GM18526 (cell line): ENCODE results near the gene SLC38A9.

Experiments
- POLR2A ChIP-seq: IDR thresholded peaks from 3 replicates; pipeline ENCODE4 v1.6.1; 2011; ENCODE audit not compliant: insufficient read length; ENCODE audit errors: extremely low read depth

SLC38A9 gene

GRCh38 chr5:55604611-55605067 is 107.5 kb downstream of the SLC38A9 start:
- TF ChIP-seq POLR2A: no peak

GRCh38 chr5:55603922-55604321 is 108.2 kb downstream of the SLC38A9 start:
- TF ChIP-seq POLR2A: no peak

DNA sequence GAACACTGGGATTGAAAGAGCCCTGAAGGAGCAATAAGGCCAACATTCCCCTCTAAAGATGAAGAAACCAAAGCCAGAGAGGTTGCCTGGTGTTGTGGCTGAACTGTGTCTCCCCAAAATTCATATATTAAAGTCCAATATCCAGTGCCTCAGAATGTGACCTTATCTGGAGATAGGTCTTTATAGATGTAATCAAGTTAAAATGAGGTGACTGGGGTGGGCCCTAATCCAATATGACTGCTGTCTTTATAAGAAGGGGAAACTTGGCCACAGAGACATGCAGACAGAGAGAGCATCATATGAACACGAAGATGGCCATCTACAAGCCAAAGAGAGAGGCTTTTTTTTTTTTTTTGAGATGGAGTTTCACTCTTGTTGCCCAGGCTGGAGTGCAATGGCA is 110.5 kb downstream of the SLC38A9 start:
- no peak for TF ChIP-seq POLR2A

DNA sequence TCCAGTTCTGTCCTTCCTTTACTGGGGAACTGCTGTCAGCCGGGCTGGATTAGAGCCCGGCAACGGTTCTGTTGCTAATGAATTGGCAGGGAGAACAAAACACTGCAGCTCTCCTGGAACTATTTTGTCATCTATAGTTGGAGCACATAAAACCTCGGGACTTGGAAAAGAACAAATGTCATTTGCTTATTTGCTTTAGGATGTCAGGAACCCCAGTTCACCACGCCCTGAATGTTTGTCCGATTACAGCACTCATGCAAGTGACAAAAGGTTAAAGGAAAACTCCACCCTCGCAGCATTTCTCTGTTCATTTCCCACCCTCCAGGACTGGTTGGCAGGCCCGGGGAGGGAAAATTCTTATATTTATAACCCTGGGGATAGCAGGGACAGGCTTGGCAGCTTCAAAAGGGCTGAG is 110.9 kb downstream of the SLC38A9 start:
- no peak for TF ChIP-seq POLR2A

DNA sequence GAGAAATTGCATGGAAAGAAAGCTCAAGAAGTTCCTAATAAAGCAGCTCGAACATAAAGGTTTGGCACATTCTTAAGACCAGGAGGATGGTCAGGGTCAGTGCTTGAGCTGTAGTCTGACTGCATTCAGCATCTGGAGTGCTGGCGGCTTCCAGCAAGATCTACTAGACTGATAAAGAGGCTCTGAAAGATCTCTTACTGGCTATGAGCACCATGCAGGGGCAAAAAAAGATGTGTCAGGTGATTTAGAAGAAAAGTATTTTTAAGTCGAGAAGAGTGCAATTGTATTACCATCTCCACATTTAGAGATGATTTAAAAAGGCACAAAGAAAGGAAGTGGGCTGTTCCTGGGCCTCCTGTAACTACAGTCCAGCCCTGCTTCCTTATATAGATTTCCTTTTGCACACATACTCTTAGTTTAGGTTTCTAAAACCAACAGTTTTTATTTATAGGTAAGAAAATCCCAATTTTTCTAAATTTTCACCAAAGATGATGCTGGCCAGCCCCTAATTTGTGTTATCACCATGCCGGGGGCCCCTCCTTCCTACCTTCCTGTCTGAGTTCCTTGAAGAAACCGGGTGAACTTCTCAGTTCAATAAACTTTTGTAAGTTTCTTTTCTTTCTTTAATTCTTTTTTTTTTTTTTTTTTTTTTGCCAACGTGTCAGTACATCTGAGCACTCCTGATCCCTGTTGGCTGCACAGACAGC is 111.5 kb downstream of the SLC38A9 start:
- no peak for TF ChIP-seq POLR2A

DNA sequence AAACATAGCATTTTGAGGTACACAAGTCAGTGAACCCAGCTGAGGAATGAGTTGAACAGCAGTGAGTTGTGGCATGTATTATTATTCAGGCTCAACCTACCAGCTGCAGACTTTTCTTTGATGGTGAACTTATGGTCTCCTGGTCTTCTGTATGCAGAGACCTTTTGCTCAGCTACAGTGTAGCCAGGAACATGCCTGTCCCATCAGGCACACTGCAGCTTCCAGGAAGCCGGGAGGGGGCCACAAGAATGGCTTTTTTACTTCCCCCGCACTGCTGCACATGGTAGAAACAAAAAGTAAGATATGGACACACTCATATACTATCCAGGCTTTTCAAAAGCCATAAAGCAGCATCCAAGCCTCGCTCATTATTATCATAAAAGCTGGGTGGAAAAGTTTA is 112.0 kb downstream of the SLC38A9 start:
- TF ChIP-seq POLR2A: no peak

DNA sequence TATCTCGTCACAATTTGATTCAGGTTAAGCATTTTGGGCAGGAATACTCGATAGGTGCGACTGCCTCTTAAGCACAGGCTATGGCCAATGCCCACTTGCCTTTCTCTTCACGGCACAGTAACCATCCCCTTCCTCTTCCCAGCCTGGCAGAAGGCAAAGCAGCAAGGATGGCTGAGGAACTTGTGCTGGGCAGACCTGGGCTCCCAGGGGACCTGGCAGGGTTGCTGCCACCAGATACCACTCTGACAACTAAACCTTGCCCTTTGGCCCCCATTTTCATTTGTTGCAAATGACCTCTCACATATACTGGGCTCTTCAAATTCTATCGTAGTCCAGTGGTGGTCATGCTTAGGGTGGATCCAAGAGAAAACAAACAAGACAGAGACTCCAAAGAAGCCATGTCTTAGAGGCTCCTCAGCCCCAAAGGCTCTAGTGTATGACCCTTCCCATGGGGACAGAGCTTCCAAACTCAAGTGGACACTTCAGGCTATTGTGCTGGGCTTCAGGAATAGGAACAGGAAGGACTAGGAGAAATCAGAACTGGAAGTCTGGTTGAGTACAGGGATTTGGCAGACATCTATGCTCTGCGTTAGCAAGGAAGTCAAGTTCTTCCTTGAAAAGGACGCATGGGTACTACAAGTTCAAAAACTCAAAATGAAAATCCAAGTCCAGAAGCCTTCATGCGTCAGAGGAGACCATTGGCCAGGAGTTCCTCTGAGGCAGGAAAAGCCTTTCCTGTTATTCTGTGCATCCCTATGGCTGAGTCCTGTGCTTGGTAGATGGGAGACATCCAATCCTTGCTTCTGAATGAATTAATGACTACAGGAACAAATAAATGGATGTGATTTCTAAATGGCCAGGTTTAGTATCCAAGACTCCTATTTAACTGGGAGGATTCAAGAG is 112.7 kb downstream of the SLC38A9 start:
- no peak for TF ChIP-seq POLR2A

DNA sequence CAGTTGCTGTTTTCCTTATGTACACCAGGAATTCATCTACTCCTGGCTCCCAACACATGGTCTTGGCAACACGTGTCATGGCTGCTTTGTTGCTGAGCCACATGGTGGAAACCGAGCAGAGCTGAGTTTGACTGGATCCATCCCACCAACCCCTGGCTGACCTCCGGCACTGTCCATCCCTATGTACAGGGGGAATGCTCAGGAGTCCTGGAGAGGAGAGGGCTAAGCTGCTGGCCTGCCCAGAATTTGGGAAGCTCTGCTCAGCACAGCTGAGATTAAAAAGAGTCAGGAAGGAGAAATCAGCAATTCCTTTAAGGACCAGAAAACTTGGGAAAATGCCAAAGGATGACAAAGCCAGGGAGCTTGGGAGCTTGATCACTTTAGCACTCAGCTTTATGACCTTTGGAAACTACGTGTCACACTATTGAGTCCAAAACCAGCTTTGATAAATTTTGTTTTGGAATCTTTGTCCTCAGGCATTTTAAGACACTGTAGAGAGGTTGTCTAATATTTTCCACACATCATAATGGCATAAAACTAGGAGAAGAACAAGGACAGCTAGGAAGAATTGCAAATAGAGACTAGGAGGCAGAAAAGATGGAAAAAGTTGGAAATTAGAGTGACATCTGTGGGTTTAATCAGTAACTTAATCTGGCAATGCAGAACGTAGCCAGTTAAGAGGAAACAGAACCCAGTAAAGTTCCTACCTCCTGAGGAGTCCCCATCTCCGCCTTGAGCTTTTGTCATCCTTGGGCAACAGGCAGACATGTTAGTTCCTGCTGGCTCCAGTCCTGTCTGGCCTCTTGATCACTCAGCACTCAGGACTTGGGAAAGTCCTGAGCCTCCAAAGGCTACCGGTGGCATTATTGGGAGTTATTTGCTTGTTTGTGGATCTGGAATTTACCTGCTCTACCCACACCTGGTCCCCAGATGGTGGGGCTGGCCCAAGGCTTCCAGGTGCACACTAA is 114.8 kb downstream of the SLC38A9 start:
- TF ChIP-seq POLR2A: no peak

DNA sequence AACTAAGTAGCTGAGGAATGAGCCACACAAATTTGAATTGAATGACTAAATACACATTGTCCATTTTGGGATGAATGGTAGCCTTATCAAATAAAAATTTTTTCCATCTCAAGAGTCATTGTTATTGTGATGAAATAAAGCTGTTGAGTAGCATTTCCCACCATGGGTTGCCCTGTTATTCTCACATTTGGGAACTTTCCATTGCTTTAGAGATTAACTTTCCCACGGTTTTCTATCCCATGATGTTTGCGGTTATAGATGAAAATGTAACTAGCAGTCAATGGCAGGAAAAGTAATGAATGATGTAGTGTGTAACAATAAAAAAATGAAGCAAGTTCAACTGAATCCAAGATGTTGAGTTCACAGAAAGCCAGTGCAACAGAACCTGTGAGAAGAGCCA is 117.5 kb downstream of the SLC38A9 start:
- no peak for TF ChIP-seq POLR2A

DNA sequence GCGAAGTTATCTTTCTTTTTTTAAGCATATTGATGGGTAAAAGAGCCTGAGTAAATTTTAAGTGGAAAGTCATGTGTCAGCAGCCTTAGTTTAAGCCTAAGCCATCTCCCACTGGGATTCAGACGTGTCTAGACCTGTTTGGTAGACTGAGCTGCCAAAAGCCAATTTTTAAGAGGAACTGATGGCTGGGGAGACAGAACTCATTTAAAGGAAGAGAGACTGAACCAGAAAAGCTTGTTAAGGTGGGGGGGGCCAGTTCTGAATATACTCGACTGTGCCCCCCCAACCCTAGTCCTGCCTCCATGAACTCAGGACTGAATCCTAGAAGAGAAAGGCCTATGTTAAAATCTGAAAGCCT is 119.0 kb downstream of the SLC38A9 start:
- no peak for TF ChIP-seq POLR2A

GRCh38 chr5:55592388-55593114 is 119.6 kb downstream of the SLC38A9 start:
- no peak for TF ChIP-seq POLR2A

DNA sequence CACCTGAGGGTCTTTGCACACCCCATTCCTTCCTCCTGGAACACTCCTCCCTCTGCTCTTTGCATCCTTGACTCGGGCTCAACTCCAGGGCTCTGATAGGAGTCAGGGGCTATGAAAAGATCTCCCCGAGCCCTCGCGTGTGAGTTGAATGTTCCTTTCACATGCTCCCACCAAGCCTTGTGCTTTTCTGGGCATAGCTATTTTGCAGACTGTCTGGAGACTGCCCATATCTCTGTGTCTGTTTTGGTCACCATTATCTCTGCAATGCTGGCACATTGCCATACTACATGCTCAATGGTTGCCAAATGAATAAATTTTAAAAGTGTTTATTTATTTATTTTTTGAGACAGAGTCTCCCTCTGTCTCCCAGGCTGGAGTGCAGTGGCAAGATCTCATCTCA is 120.4 kb downstream of the SLC38A9 start:
- no peak for TF ChIP-seq POLR2A

GRCh38 chr5:55585206-55585610 is 126.9 kb downstream of the SLC38A9 start:
- TF ChIP-seq POLR2A: no peak

DNA sequence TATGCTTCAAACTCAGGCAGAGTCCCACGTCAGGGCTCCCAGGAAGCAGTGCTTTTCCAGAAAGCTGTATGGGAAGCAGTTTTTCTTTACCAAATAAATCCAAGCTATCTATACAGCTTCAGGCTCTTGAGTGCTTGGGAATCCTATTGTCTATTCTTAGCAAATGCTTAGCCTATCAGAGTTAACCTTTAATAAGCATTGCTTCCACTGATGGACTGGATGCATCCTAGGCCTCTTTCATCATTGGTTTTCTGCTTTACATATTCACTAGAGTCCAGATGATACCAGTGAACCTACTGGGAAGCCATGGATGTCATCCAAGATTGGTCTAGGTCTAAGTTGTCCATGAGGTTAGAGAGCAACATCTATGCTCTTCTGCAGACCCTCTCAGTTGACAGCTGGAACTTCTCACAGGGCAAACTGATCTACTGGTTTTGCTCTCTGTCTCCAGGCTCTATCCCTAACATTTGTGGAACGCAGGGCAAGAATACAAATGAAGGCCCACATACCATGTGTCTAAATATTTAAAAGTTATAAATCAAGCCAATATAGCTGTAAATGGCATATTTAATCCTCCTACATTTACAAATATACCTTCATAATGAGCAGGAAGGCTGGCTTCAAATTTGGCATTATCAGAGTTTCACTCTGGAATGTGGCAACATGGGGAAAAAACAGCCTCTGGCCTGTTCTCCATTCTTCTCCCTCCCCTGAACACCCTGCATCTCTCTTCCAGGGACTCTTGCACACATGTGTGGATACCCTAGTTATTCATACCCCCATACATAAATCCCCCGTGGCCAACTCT is 127.5 kb downstream of the SLC38A9 start:
- TF ChIP-seq POLR2A: no peak
